Activated T-cell treated with anti-CD3 and anti-CD28 coated beads, Interleukin-2, amount 50 U/mL, for 4 hours (primary cell): ENCODE results near the gene EML6. TPM values are rescaled to one million over a fixed set of nuclear protein-coding genes. Genes with fewer than 3 reads are reported as not detected.
A peak's percentile ranks its signal among the peaks of the same experiment; 100 is the strongest.

Experiments used
- ATAC-seq, 2 donors: fragments of 200-7000 bp; cut with Tn5 transposase; one replicate each; pipeline ENCODE4 v1.10.0; 2021
- DNase-seq: peaks from one replicate; pipeline ENCODE4 v3.0.0-alpha.2; 2020
- H3K27me3 Mint-ChIP-seq: one replicate; pipeline ENCODE4 v1.8.0; 2021; ENCODE audit warnings: low read depth, mixed read lengths
- H3K36me3 Mint-ChIP-seq: one replicate; pipeline ENCODE4 v1.8.0; 2022; ENCODE audit warnings: mixed read lengths; ENCODE audit not compliant: insufficient read depth
- H3K4me1 Mint-ChIP-seq: one replicate; pipeline ENCODE4 v1.8.0; 2021; ENCODE audit warnings: low read depth, mixed read lengths
- H3K4me3 Mint-ChIP-seq: one replicate; pipeline ENCODE4 v1.8.0; 2021; ENCODE audit warnings: mild to moderate bottlenecking, moderate library complexity, mixed read lengths
- H3K9me3 Mint-ChIP-seq: one replicate; pipeline ENCODE4 v1.8.0; 2021; ENCODE audit warnings: mixed read lengths
- total RNA-seq, 3 donors: library from RNA; stranded (reverse); gene quantifications; one replicate each; pipeline ENCODE4 v1.2.1, GENCODE V29; 2021

EML6 gene
- total RNA-seq, 3 donors from 2014 or later = 0.28 to 0.71 (median 0.55) TPM

DNA sequence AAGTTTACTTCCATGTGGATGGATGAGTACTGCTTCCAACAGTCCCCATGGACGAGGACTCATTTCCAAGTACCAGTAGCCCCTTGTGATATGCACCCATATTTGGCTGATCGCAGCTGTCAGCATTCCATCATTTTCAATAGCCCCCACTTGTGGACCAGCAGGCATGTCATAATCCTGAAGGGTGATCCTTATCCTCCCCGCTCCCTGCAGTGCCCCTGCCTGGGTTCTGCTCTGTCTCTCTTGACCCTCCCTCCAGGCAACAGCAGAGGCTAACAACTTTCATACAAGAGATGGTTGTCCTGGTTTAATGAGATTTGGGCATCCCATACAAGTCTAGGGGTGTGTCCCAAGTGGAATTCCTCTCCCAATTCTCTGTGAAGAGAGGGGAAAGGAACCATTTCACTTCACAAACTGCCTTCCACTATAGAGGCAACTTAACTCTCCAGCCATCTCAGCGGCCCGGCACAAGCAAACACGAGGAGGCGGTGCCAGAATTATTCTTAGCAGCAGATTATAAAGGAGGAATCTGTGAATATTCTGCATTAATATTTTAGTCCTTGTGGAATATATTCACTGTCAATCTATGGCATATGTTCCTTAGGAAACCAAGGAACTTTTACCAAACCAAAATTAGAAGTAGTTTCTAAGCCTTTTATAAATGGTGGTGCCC is 216.1 kb downstream of the EML6 start:
- ATAC-seq = no peak

DNA sequence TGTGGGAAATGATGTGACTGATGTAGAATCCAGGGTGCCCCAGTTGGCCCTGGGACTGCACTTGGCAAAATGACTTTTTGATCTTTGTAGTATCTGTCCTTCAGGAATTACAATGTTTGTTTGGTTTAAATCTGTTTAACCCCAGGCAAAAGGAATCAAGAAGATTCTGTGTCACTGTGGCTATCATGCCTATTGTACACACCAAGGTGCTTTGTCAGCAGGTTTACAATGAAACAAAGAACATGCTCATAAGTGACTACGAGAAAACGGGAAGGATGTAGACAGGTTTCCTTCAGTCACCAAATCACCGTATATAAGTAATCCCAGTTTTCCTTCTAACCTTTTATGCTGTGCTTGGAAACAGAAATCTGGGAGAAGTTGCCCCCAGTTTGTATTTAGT is 217.3 kb downstream of the EML6 start:
- H3K36me3 Mint-ChIP-seq = no peaks in the 10 kb centered on the region
- peaks cover 6% of the 10 kb centered on the region for H3K9me3 Mint-ChIP-seq
- H3K4me1 Mint-ChIP-seq = peaks cover 2% of the 10 kb centered on the region
- H3K4me3 Mint-ChIP-seq = no peak overlapping the region
- ATAC-seq (no peak), DNase-seq (no peak)
- H3K27me3 Mint-ChIP-seq = no peaks in the 10 kb centered on the region

More for the DNA sequence above, 216.1 kb downstream of the EML6 start:
- Mint-ChIP-seq H3K4me3 (no peak overlapping the region), H3K4me1 (no peaks in the 10 kb centered on the region), H3K27me3 (no peaks in the 10 kb centered on the region), H3K9me3 (peaks cover 6% of the 10 kb centered on the region), H3K36me3 (no peaks in the 10 kb centered on the region)
- DNase-seq = no peak

GRCh38 chr2:54941248-54941984 is 218.0 kb downstream of the EML6 start:
- no peak overlapping the region for H3K4me3 Mint-ChIP-seq
- peaks cover 6% of the 10 kb centered on the region for H3K9me3 Mint-ChIP-seq
- no peak for ATAC-seq

GRCh38 chr2:54942373-54942772 is 218.9 kb downstream of the EML6 start:
- no peak for DNase-seq
- H3K9me3 Mint-ChIP-seq = peaks cover 6% of the 10 kb centered on the region

More at GRCh38 chr2:54941248-54941984, 218.0 kb downstream of the EML6 start:
- no peaks in the 10 kb centered on the region for H3K36me3 Mint-ChIP-seq
- no peak for DNase-seq
- H3K4me1 Mint-ChIP-seq = peaks cover 5% of the 10 kb centered on the region
- H3K27me3 Mint-ChIP-seq = no peaks in the 10 kb centered on the region

DNA sequence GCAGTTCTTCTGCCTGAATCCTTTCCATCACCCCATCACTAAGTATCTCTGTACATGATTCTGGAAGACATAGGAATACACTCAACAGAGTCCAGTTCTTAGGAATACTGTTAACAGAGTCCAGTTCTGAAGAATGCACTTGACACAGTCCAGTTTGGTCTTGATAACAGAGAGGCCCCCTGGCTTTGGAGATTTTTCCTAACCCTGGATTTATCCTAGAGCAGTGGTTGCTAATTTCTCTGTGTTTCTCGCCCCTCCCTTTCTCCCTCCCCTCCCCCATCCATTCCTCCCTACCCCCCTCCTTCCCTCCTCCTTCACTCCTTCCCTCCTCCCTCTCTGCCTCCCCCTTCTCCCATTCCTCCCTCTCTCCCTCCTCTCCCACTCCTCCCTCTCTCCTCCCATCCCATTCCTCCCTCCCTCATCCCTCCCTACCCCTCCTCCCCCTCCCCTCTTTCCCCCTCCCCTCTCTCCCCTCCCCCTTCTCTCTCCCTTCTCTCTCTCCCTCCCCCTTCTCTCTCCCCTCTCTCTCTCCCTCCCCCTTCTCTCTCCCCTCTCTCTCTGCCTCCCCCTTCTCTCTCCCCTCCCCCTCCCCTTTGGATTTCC is 221.4 kb downstream of the EML6 start:
- no peak overlapping the region for H3K4me3 Mint-ChIP-seq
- no peak for DNase-seq
- H3K36me3 Mint-ChIP-seq = no peaks in the 10 kb centered on the region
- no peaks in the 10 kb centered on the region for H3K27me3 Mint-ChIP-seq
- H3K4me1 Mint-ChIP-seq = peaks cover 5% of the 10 kb centered on the region
- no peak for ATAC-seq
- H3K9me3 Mint-ChIP-seq = no peaks in the 10 kb centered on the region

More at GRCh38 chr2:54942373-54942772, 218.9 kb downstream of the EML6 start:
- H3K4me3 Mint-ChIP-seq = no peak overlapping the region
- peak; percentile 34 to 61 for ATAC-seq
- peaks cover 5% of the 10 kb centered on the region for H3K4me1 Mint-ChIP-seq
- H3K27me3 Mint-ChIP-seq = no peaks in the 10 kb centered on the region
- H3K36me3 Mint-ChIP-seq = no peaks in the 10 kb centered on the region

DNA sequence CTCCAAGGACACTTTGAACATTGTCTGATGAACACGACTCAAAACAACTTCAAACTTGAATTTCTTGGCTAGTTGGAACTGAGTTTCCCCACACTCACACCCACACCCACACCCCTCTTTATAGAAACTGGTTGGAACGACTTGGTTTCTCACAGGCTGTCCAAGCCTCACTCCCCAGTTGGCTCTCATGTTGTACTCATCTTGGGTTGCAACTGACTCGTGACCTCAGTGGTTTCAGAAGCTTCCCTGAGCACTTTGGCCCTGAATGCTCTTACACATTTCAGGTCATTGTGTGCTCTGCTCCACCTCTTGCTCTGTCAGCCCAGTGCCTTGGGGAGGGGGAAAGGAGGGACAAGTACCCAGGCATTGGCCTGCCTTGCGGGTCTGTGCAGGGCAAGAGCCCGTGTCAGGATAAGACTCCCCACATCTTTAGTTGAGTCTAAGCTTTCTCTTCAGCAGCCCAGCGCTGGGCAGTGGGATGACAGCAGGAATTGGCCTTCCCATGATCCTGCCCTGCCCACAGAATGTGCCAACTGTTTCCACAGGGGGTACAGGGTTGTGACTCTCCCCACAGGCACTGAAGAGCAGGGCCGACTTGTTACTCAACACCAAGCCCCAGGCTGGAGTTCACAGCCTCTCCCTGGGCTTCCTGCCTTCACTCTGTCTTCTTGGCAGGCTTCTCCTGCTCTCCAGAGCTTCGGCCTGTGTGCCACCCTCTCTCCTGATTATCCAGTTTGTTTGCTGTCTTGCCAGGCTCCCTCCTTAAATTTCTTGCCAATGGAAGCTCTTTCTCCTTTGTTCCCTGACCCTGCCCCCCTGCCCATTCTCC is 222.1 kb downstream of the EML6 start:
- peak; percentile 71 to 81 for ATAC-seq
- no peak for DNase-seq
- no peaks in the 10 kb centered on the region for H3K27me3 Mint-ChIP-seq
- peaks cover 5% of the 10 kb centered on the region for H3K4me1 Mint-ChIP-seq
- no peaks in the 10 kb centered on the region for H3K9me3 Mint-ChIP-seq
- no peak overlapping the region for H3K4me3 Mint-ChIP-seq
- no peaks in the 10 kb centered on the region for H3K36me3 Mint-ChIP-seq

DNA sequence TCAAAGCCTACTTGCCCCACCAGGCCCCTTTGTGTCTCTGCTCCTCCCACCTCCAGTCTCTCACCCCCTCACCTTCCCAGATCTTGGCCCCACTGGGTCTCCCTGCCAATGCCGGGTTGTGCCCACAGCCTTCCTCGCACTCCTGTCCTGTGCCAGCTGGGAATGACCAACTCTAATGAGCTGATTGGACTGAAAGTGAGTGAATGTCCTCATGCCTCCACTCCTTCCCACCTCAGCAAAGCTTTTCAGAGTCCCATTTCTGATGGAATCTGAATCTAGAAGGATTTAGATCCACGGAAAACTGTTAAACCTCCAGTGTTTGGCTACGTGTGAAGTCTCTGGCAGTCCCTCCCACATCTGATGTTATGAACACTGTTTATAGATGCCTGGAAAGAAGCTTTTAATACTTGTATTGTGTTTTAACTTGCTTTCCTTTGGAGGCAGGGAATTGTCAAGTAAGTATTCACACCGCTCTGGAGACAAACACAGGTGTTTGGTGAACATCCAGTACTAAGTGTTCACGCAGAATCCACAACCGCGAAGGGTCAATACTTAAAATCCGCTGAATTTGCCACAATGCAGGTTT is 222.9 kb downstream of the EML6 start:
- ATAC-seq (no peak), DNase-seq (no peak)
- peaks cover 5% of the 10 kb centered on the region for H3K4me1 Mint-ChIP-seq
- no peaks in the 10 kb centered on the region for H3K9me3 Mint-ChIP-seq
- no peaks in the 10 kb centered on the region for H3K36me3 Mint-ChIP-seq
- H3K27me3 Mint-ChIP-seq = no peaks in the 10 kb centered on the region
- no peak overlapping the region for H3K4me3 Mint-ChIP-seq

DNA sequence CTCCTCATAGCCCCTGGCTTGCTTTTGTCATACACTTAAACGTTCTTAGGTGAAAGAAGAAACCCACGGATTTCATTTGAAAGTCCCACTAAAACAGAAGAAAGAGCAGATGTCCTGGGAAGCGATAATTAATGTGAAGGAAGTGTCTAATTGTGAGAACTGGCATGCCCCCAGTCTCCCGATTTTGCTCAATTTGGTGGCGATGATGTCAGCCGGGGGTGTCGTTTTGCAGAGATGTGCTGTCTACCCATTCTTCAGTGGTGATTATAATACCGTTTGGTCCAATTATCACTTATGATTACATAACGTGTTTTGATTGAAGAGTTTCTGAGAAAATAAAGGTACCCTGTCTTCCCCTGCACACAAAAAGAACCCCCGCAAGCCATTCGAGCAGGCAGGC is 223.7 kb downstream of the EML6 start:
- Mint-ChIP-seq H3K36me3 (no peaks in the 10 kb centered on the region), H3K4me1 (peaks cover 5% of the 10 kb centered on the region), H3K4me3 (no peak overlapping the region), H3K9me3 (no peaks in the 10 kb centered on the region), H3K27me3 (no peaks in the 10 kb centered on the region)
- no peak for ATAC-seq
- DNase-seq = no peak

DNA sequence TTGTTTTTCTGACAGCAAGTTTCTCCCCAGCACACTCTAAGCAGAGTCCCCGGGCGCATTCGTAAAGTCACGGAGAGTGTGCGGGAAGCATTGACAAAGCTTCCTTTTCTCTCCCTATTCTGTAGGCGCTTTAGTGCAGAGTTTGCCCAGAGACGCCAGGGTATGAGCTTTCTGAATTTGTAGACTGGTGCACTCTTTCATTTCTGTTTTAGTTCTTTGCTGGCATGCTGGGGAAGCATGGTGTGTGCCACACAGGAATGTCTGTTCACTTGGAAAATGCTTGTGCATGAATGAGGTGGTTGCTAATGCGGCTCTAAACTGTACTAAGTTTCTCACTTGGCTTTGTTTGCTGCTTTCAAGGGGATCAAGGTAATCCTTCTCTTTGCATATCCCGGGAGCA is 224.2 kb downstream of the EML6 start:
- H3K4me3 Mint-ChIP-seq = no peak overlapping the region
- peaks cover 5% of the 10 kb centered on the region for H3K4me1 Mint-ChIP-seq
- ATAC-seq (no peak), DNase-seq (no peak)
- H3K36me3 Mint-ChIP-seq = no peaks in the 10 kb centered on the region
- H3K27me3 Mint-ChIP-seq = no peaks in the 10 kb centered on the region
- no peaks in the 10 kb centered on the region for H3K9me3 Mint-ChIP-seq

DNA sequence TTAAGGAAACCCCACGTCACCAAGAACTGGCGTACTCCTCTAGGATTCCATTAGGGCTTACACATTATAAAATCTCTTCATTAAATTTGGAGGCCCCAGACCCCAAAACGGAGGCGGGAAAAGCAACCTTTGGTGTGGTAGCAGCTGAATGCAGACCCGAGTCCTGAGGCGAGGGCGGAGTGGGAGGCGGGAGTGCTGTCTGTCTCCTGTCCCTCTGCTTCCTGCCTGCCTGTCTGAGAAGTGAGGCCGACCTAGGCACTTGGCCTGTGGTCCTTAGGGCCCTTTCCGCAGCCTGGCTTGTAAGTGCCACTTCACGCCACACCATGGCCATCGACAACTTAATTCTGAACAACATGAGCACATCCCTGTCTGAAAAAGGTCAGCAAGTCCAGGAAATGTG is 224.7 kb downstream of the EML6 start:
- peaks cover 6% of the 10 kb centered on the region for H3K4me1 Mint-ChIP-seq
- DNase-seq (no peak), ATAC-seq (no peak)
- H3K9me3 Mint-ChIP-seq = no peaks in the 10 kb centered on the region
- H3K27me3 Mint-ChIP-seq = no peaks in the 10 kb centered on the region
- no peaks in the 10 kb centered on the region for H3K36me3 Mint-ChIP-seq
- no peak overlapping the region for H3K4me3 Mint-ChIP-seq

DNA sequence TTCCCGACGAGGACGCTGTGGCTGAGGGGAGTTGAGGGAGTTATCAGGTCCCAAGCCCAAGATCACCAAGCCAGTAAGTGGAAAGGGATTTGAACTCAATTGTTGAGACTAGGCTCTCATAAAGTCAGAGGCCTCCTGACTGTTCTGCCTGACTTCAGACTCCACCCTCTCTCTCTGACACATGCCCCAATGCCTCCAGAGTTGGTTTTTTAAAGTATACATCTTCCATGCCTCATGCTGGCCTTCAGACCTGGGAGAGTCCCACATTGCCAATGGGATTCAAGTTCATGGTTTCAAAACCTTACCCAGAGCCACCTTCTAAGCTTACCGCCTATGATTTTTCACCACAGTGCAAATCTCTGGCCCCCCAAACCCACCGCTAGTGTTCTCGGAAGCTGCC is 226.0 kb downstream of the EML6 start:
- DNase-seq (no peak), ATAC-seq (no peak)
- H3K4me1 Mint-ChIP-seq = peaks cover 8% of the 10 kb centered on the region
- H3K9me3 Mint-ChIP-seq = no peaks in the 10 kb centered on the region
- no peaks in the 10 kb centered on the region for H3K36me3 Mint-ChIP-seq
- no peaks in the 10 kb centered on the region for H3K27me3 Mint-ChIP-seq
- no peak overlapping the region for H3K4me3 Mint-ChIP-seq

DNA sequence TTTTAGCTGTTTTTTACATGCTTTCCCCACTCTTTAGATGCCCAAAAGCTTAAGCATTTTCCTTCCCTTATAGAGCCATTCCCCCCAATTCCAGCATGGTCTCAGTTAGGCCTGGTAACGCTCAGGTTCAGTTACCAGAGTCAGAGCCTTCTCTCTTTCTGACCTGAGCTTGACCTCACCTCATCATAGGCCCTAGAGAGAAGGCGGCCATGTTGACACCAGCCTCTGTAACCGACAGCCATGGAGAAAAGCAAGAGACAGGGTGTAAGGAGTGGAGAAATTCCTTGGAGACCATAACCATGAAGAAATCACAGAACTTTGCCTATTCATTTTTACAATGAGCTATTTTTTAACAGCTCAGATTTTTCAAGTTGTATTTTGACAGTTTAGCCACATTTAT is 227.3 kb downstream of the EML6 start:
- Mint-ChIP-seq H3K4me3 (no peak overlapping the region), H3K4me1 (peaks cover 6% of the 10 kb centered on the region), H3K9me3 (no peaks in the 10 kb centered on the region), H3K36me3 (no peaks in the 10 kb centered on the region), H3K27me3 (no peaks in the 10 kb centered on the region)
- DNase-seq (no peak), ATAC-seq (no peak)

- H3K4me3 Mint-ChIP-seq = no peak overlapping the region
- ATAC-seq = no peak
- H3K9me3 Mint-ChIP-seq = no peaks in the 10 kb centered on the region
- H3K36me3 Mint-ChIP-seq = no peaks in the 10 kb centered on the region
- H3K27me3 Mint-ChIP-seq = no peaks in the 10 kb centered on the region
- H3K4me1 Mint-ChIP-seq = peaks cover 3% of the 10 kb centered on the region
- no peak for DNase-seq
These were observed 229.0 kb downstream of the EML6 start for GRCh38 chr2:54952425-54952824.

DNA sequence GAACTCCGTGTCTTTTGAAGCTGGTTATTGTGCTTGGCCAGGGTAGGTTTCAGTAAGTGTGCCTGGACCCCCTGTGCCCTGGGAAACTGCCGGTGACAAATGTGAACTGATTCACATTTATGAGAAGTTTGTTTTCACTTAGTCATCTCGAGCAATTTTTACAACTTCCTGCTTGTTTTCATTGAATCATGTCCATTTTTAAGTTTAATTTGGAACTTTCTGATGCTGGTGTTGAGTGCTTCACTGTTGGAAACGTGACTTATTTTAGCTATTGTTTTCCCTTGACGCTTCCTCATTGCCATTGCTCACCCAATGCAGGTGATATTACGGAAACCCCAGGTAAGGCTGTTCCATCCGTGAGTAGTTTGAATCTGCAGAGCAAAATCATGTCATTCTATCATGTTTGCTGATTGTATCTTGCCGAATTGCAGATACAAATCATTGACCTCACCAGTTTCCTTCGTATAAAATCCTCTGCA is 229.6 kb downstream of the EML6 start:
- ATAC-seq (peak in 1 of 2 donors; percentile 34), DNase-seq (no peak)
- Mint-ChIP-seq H3K27me3 (no peaks in the 10 kb centered on the region), H3K4me1 (peaks cover 3% of the 10 kb centered on the region), H3K36me3 (no peaks in the 10 kb centered on the region), H3K9me3 (no peaks in the 10 kb centered on the region), H3K4me3 (no peak overlapping the region)
